ENCODE measurements around the gene EXOSC10.

EXOSC10 gene

GRCh38 chr1:11132563-11133293, 33.1 kb upstream of the EXOSC10 start:
- no peak for DNase-seq (ENCODE audit: low read depth, low spot score)
- POLR2A ChIA-PET, result no interaction called here
- H3K4me3 ChIP-seq (ENCODE audit: low read depth, low read length), result no peak overlapping the region
- TF ChIP-seq CTCF (IDR thresholded peaks at IDR 0.05; ENCODE audit: insufficient read depth, low read length, missing control alignments), result no peak
- CTCF ChIA-PET, result interaction anchor here (1.3 to 1.7 kb wide), 2 partner anchors 8 to 95 kb away, joined by 3 to 5 read pairs; no protein-coding TSS in a partner anchor

GRCh38 chr1:11131816-11132215, 32.1 kb upstream of the EXOSC10 start:
- H3K4me3 ChIP-seq (ENCODE audit: low read depth, low read length), result no peak overlapping the region
- no peak for TF ChIP-seq CTCF (IDR thresholded peaks at IDR 0.05; ENCODE audit: insufficient read depth, low read length, missing control alignments)
- ChIA-PET CTCF (interaction anchor here (1.3 to 1.7 kb wide), 2 partner anchors 9 to 94 kb away, joined by 3 to 5 read pairs; no protein-coding TSS in a partner anchor), POLR2A (no interaction called here)
- no peak for DNase-seq (ENCODE audit: low read depth, low spot score)

- DNase-seq (ENCODE audit: low read depth, low spot score), result no peak
- CTCF ChIA-PET, result no interaction called here
- TF ChIP-seq CTCF (IDR thresholded peaks at IDR 0.05; ENCODE audit: insufficient read depth, low read length, missing control alignments), result no peak
- H3K4me3 ChIP-seq (ENCODE audit: low read depth, low read length), result no peak overlapping the region
- POLR2A ChIA-PET, result no interaction called here
These were observed 30.7 kb upstream of the EXOSC10 start for GRCh38 chr1:11130406-11130805.

- POLR2A ChIA-PET, result no interaction called here
- TF ChIP-seq CTCF (IDR thresholded peaks at IDR 0.05; ENCODE audit: insufficient read depth, low read length, missing control alignments), result no peak
- CTCF ChIA-PET, result no interaction called here
- no peak overlapping the region for H3K4me3 ChIP-seq (ENCODE audit: low read depth, low read length)
- no peak for DNase-seq (ENCODE audit: low read depth, low spot score)
These were observed 30.2 kb upstream of the EXOSC10 start for GRCh38 chr1:11129649-11130390.

GRCh38 chr1:11126569-11126968, 26.9 kb upstream of the EXOSC10 start:
- TF ChIP-seq CTCF (IDR thresholded peaks at IDR 0.05; ENCODE audit: insufficient read depth, low read length, missing control alignments), result no peak
- ChIA-PET POLR2A (no interaction called here), CTCF (interaction anchor here (1.0 kb wide), 1 partner anchor 516 kb away, joined by 3 read pairs; no protein-coding TSS in a partner anchor)
- DNase-seq (ENCODE audit: low read depth, low spot score), result no peak
- H3K4me3 ChIP-seq (ENCODE audit: low read depth, low read length), result no peak overlapping the region

- no peak for DNase-seq (ENCODE audit: low read depth, low spot score)
- ChIA-PET CTCF (no interaction called here), POLR2A (no interaction called here)
- no peak for TF ChIP-seq CTCF (IDR thresholded peaks at IDR 0.05; ENCODE audit: insufficient read depth, low read length, missing control alignments)
- no peak overlapping the region for H3K4me3 ChIP-seq (ENCODE audit: low read depth, low read length)
These were observed 26.3 kb upstream of the EXOSC10 start for GRCh38 chr1:11125931-11126330.

Data from AG04449 (cell line).